Keratinocyte (primary cell): ENCODE measurements around the gene PPHLN1. TPM values are rescaled to one million over a fixed set of nuclear protein-coding genes. Genes with fewer than 3 reads are reported as not detected.

Source experiments
- DNase-seq: peaks from one replicate; pipeline ENCODE4 v3.0.0-alpha.2; 2011; ENCODE audit warnings: low read depth, missing footprints, low spot score
- FAIRE-seq: peaks from 2 replicates; lab custom pipeline; 2011; peaks lifted over from hg19 to GRCh38; lab: Jason Lieb, UNC
- H2AFZ ChIP-seq: 2 replicates; pipeline ENCODE4 v1.6.0; 2012; ENCODE audit warnings: low read length, control low read depth, inconsistent platforms; ENCODE audit not compliant: control insufficient read depth
- H3K27ac ChIP-seq: 2 replicates; pipeline ENCODE4 v1.5.1; 2011; ENCODE audit warnings: low read length; ENCODE audit not compliant: control insufficient read depth, insufficient read depth
- H3K27me3 ChIP-seq: 3 replicates; pipeline ENCODE4 v1.6.0; 2011; ENCODE audit warnings: low read length; ENCODE audit not compliant: control insufficient read depth, insufficient read depth; ENCODE audit errors: extremely low read depth
- H3K36me3 ChIP-seq, 2 experiments: 2 replicates in 1 of 2; 3 replicates in 1 of 2; pipeline ENCODE4 v1.5.1; 2011; ENCODE audit warnings: low read length in 2 of 2, mild to moderate bottlenecking in 1 of 2; ENCODE audit not compliant: control insufficient read depth in 2 of 2, insufficient read depth in 2 of 2; ENCODE audit errors: extremely low read depth in 1 of 2
- H3K4me1 ChIP-seq: 3 replicates; pipeline ENCODE4 v1.5.1; 2011; ENCODE audit warnings: low read length; ENCODE audit not compliant: control insufficient read depth, insufficient read depth; ENCODE audit errors: extremely low read depth
- H3K4me2 ChIP-seq: 3 replicates; pipeline ENCODE4 v1.6.0; 2011; ENCODE audit warnings: low read depth, low read length; ENCODE audit not compliant: control insufficient read depth, insufficient read depth; ENCODE audit errors: extremely low read depth
- H3K4me3 ChIP-seq, 3 experiments: fragments of 200-600 bp in 1 of 3; sonication (generic) in 1 of 3; 2 replicates in 2 of 3; 3 replicates in 1 of 3; pipeline ENCODE4 v1.5.1; 2011 to 2016; ENCODE audit warnings: low read length in 3 of 3, mild to moderate bottlenecking in 3 of 3, control low read depth in 2 of 3, inconsistent platforms in 1 of 3, low read depth in 1 of 3, mixed read lengths in 1 of 3, mixed run types in 1 of 3, moderate library complexity in 1 of 3; ENCODE audit not compliant: control insufficient read depth in 2 of 3, insufficient read depth in 2 of 3; ENCODE audit errors: extremely low read depth in 1 of 3
- H3K79me2 ChIP-seq: 2 replicates; pipeline ENCODE4 v1.6.0; 2012; ENCODE audit warnings: low read length; ENCODE audit not compliant: control insufficient read depth, insufficient read depth
- H3K9ac ChIP-seq: 3 replicates; pipeline ENCODE4 v1.6.0; 2011; ENCODE audit warnings: low read length; ENCODE audit not compliant: control insufficient read depth, insufficient read depth; ENCODE audit errors: extremely low read depth
- H3K9me1 ChIP-seq: 3 replicates; pipeline ENCODE4 v1.6.0; 2011; ENCODE audit warnings: low read length; ENCODE audit not compliant: control insufficient read depth, insufficient read depth; ENCODE audit errors: extremely low read depth
- H3K9me3 ChIP-seq: 2 replicates; pipeline ENCODE4 v1.5.1; 2012; ENCODE audit warnings: low read depth, low read length; ENCODE audit not compliant: control insufficient read depth
- H4K20me1 ChIP-seq: 3 replicates; pipeline ENCODE4 v1.6.0; 2011; ENCODE audit warnings: low read length; ENCODE audit not compliant: control insufficient read depth, insufficient read depth; ENCODE audit errors: extremely low read depth
- CTCF ChIP-seq, 3 experiments: IDR thresholded peaks in 1 of 3; conservative IDR thresholded peaks in 1 of 3; optimal IDR thresholded peaks in 1 of 3; 2 replicates in 2 of 3; 3 replicates in 1 of 3; pipeline versions ENCODE3 to v1.5.1; 2011; ENCODE audit warnings: low read length in 3 of 3, mild to moderate bottlenecking in 3 of 3, moderate library complexity in 2 of 3, control low read depth in 1 of 3, inconsistent platforms in 1 of 3; ENCODE audit not compliant: insufficient read depth in 2 of 3; ENCODE audit errors: extremely low read depth in 1 of 3
- EZH2 ChIP-seq: IDR thresholded peaks from one replicate; pipeline ENCODE4 v1.6.1; 2012; ENCODE audit warnings: inconsistent platforms, mild to moderate bottlenecking, low read length, moderate library complexity
- dilution Hi-C: fragments of 300-500 bp; cut with MboI; formaldehyde crosslinking; loops from one replicate; pipeline ENCODE4 v1.7.0; 2020; ENCODE audit warnings: low sequenced_read_pairs; ENCODE audit not compliant: extremely low pct_ligation_motif_present
- polyA plus RNA-seq, 5 experiments: library from polyadenylated mRNA; depleted of rRNA in 3 of 5; stranded (reverse) in 3 of 5; stranded (forward) in 1 of 5; unstranded in 1 of 5; fragments of >200 nt; gene quantifications; 1 replicate in 1 of 5; 2 replicates in 3 of 5; 3 replicates in 1 of 5; pipeline versions ENCODE4 v1.2.1 to v1.2.3, GENCODE V29; 2011 to 2012; ENCODE audit warnings: missing spikeins in 2 of 5, low read depth in 1 of 5, low replicate concordance in 1 of 5

The PPHLN1 gene
- polyA plus RNA-seq, 1 donor (not counting 4 experiments of a cell fraction or from before 2014, with no cell fraction given) = 95.5 TPM

DNA sequence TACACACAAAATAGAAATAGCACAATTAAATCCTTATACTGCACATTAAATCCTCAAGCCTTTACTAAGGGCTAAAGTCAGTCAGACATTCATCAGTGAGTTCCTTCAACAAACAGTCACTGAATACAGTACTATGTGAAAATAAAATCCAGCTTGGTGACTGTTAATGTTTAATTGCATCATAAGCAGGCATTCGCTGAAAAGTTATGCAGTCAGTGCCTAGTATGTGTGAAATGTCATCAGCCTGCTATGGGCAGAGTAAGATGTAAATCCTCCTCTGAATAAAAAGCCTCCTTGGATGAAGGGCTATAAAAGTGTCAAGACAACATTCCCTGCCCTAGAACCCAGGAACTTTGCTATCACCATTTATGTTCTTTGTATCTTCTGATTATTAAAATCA is 147.2 kb downstream of the PPHLN1 start:
- Histone ChIP-seq H3K4me2 (no peak overlapping the region), H3K79me2 (peaks cover 11% of the 10 kb centered on the region)

GRCh38 chr12:42473561-42473960 is 147.6 kb downstream of the PPHLN1 start:
- FAIRE-seq = no peak

More for the DNA sequence above, 147.2 kb downstream of the PPHLN1 start:
- FAIRE-seq (peak; percentile 26), DNase-seq (peak; percentile 9)
- no peak overlapping the region for H3K9ac ChIP-seq
- H3K27ac ChIP-seq = no peak overlapping the region
- H3K36me3 ChIP-seq = peaks cover 2 to 4% of the 10 kb centered on the region in 2 experiments
- no peak overlapping the region for H2AFZ ChIP-seq
- H3K4me1 ChIP-seq = peaks cover 29% of the 10 kb centered on the region
- dilution Hi-C loops = no loop called here
- no peaks in the 10 kb centered on the region for H3K9me3 ChIP-seq
- no peaks in the 10 kb centered on the region for H4K20me1 ChIP-seq
- H3K9me1 ChIP-seq = no peaks in the 10 kb centered on the region
- H3K4me3 ChIP-seq = no peak overlapping the region
- no peaks in the 10 kb centered on the region for H3K27me3 ChIP-seq
- TF ChIP-seq CTCF (optimal IDR thresholded peaks at IDR 0.05 in 1 of 3, IDR thresholded peaks at IDR 0.05 in 1 of 3, conservative IDR thresholded peaks at IDR 0.05 in 1 of 3; ENCODE audit: extremely low read depth in 1 of 3, insufficient read depth in 2 of 3, low read length in 3 of 3) (no peak), EZH2 (no peak)

More at GRCh38 chr12:42473561-42473960, 147.6 kb downstream of the PPHLN1 start:
- Histone ChIP-seq H4K20me1 (no peaks in the 10 kb centered on the region), H2AFZ (no peak overlapping the region), H3K9me3 (no peaks in the 10 kb centered on the region), H3K4me3 (no peak overlapping the region), H3K4me2 (no peak overlapping the region), H3K9ac (no peak overlapping the region), H3K27me3 (no peaks in the 10 kb centered on the region), H3K36me3 (peaks cover 2 to 4% of the 10 kb centered on the region in 2 experiments), H3K9me1 (no peaks in the 10 kb centered on the region), H3K4me1 (peaks cover 29% of the 10 kb centered on the region), H3K79me2 (peaks cover 13% of the 10 kb centered on the region), H3K27ac (no peak overlapping the region)
- TF ChIP-seq EZH2 (no peak), CTCF (optimal IDR thresholded peaks at IDR 0.05 in 1 of 3, IDR thresholded peaks at IDR 0.05 in 1 of 3, conservative IDR thresholded peaks at IDR 0.05 in 1 of 3; ENCODE audit: extremely low read depth in 1 of 3, insufficient read depth in 2 of 3, low read length in 3 of 3) (no peak)
- dilution Hi-C loops = no loop called here
- DNase-seq = no peak
